A549 (cell line): ENCODE data around the gene ITFG1. TPM values are rescaled to one million over a fixed set of nuclear protein-coding genes. Genes with fewer than 3 reads are reported as not detected.

ENCODE experiments used
- ATAC-seq, 2 experiments: fragments of 200-7000 bp in 1 of 2; fragments of >200 bp in 1 of 2; cut with Nextera tagmentation in 1 of 2; cut with Tn5 transposase in 1 of 2; 3 replicates each; pipeline versions ENCODE4 v1.8.0 to v1.9.1; 2018 to 2020; ENCODE audit warnings: mild to moderate bottlenecking in 1 of 2, moderate library complexity in 1 of 2
- CTCF ChIA-PET: fragments of 300-600 bp; sonication (Branson Sonifier 250); formaldehyde crosslinking; extraction: SDS; loops from one replicate; lab custom pipeline; 2021; ENCODE audit warnings: antibody characterized with exemption, inconsistent platforms; lab: Yijun Ruan, JAX
- POLR2A ChIA-PET: fragments of 350-600 bp; formaldehyde crosslinking; extraction: SDS; loops from one replicate; lab custom pipeline; 2021; ENCODE audit warnings: antibody characterized with exemption, inconsistent platforms; lab: Yijun Ruan, JAX
- DNase-seq, 2 experiments: peaks; one replicate each; pipeline versions ENCODE4 v3.0.0 to v3.0.0-alpha.2; 2011 to 2016; ENCODE audit warnings: low read depth in 1 of 2, low spot score in 1 of 2
- FAIRE-seq: peaks from 2 replicates; lab custom pipeline; 2011; peaks lifted over from hg19 to GRCh38; lab: Jason Lieb, UNC
- H3K27ac ChIP-seq, 2 experiments: fragments of >200 bp; sonication (Bioruptor Twin); formaldehyde crosslinking; 3 replicates each; pipeline ENCODE4 v1.5.1; 2016 to 2017
- H3K4me1 ChIP-seq: fragments of >200 bp; sonication (Bioruptor Twin); formaldehyde crosslinking; 3 replicates; pipeline ENCODE4 v1.6.1; 2016
- H3K4me2 ChIP-seq: fragments of >200 bp; sonication (Bioruptor Twin); formaldehyde crosslinking; 3 replicates; pipeline ENCODE4 v1.6.1; 2016
- H3K4me3 ChIP-seq: fragments of >200 bp; sonication (Bioruptor Twin); formaldehyde crosslinking; 3 replicates; pipeline ENCODE4 v1.5.1; 2016
- H3K9me3 ChIP-seq: fragments of >200 bp; sonication (Bioruptor Twin); formaldehyde crosslinking; 3 replicates; pipeline ENCODE4 v1.6.1; 2016
- BHLHE40 ChIP-seq: IDR thresholded peaks from 2 replicates; pipeline ENCODE4 v1.6.1; 2012; ENCODE audit warnings: low read depth, low read length, inconsistent platforms
- CEBPB ChIP-seq, 2 experiments: fragments of >200 bp in 1 of 2; sonication (Bioruptor Twin) in 1 of 2; formaldehyde crosslinking in 1 of 2; IDR thresholded peaks; 2 replicates each; pipeline ENCODE4 v1.6.1; 2012 to 2016
- CTCF ChIP-seq: fragments of >200 bp; sonication (Bioruptor Twin); formaldehyde crosslinking; IDR thresholded peaks from 3 replicates; pipeline ENCODE4 v1.5.1; 2016
- EP300 ChIP-seq, 2 experiments: fragments of >200 bp; sonication (Bioruptor Twin); formaldehyde crosslinking; IDR thresholded peaks; 2 replicates in 1 of 2; 3 replicates in 1 of 2; pipeline ENCODE4 v1.6.1; 2016 to 2017
- FOSB ChIP-seq: fragments of 250-450 bp; sonication (Bioruptor Pico); IDR thresholded peaks from 2 replicates; pipeline ENCODE4 v1.5.0; 2020; ENCODE audit warnings: mild to moderate bottlenecking, moderate library complexity
- FOSL2 ChIP-seq, 2 experiments: fragments of 450-650 bp in 1 of 2; fragments of >200 bp in 1 of 2; sonication (Bioruptor Twin) in 1 of 2; formaldehyde crosslinking; IDR thresholded peaks; 2 replicates each; pipeline versions ENCODE4 v1.5.0 to v1.6.1; 2016 to 2020; ENCODE audit warnings: mild to moderate bottlenecking in 1 of 2, moderate library complexity in 1 of 2
- GATA3 ChIP-seq: IDR thresholded peaks from 2 replicates; pipeline ENCODE4 v1.6.1; 2012; ENCODE audit warnings: borderline replicate concordance
- HES2 ChIP-seq: fragments of >200 bp; sonication (Bioruptor Twin); formaldehyde crosslinking; IDR thresholded peaks from 2 replicates; pipeline ENCODE4 v1.6.1; 2016
- HMGXB4 ChIP-seq: fragments of 250-450 bp; sonication (Bioruptor Pico); IDR thresholded peaks from 2 replicates; pipeline ENCODE4 v1.5.0; 2021; ENCODE audit warnings: mild to moderate bottlenecking, moderate library complexity, borderline replicate concordance
- HOXB13 ChIP-seq: fragments of 250-450 bp; sonication (Bioruptor Pico); IDR thresholded peaks from 2 replicates; pipeline ENCODE4 v1.5.0; 2020; ENCODE audit warnings: low read depth, mild to moderate bottlenecking, moderate library complexity
- JUNB ChIP-seq: fragments of >200 bp; sonication (Bioruptor Twin); formaldehyde crosslinking; IDR thresholded peaks from 2 replicates; pipeline ENCODE4 v1.6.1; 2016
- KDM1A ChIP-seq: fragments of 200-600 bp; sonication (generic); IDR thresholded peaks from 2 replicates; pipeline ENCODE4 v1.6.1; 2016; ENCODE audit warnings: low read depth, mild to moderate bottlenecking
- KDM5A ChIP-seq: fragments of 200-600 bp; sonication (generic); IDR thresholded peaks from 2 replicates; pipeline ENCODE4 v1.6.1; 2016; ENCODE audit warnings: antibody characterized with exemption, mild to moderate bottlenecking
- MYC ChIP-seq: IDR thresholded peaks from 2 replicates; pipeline ENCODE4 v1.6.1; 2012; ENCODE audit warnings: mild to moderate bottlenecking, inconsistent platforms, low read length, improper control_type of control experiment, borderline replicate concordance
- NFE2L2 ChIP-seq: fragments of 150-350 bp; conservative IDR thresholded peaks from 2 replicates; pipeline ENCODE4 v1.6.1; 2014; ENCODE audit warnings: low read length
- NPAS2 ChIP-seq: fragments of 250-450 bp; sonication (Bioruptor Pico); IDR thresholded peaks from 2 replicates; pipeline ENCODE4 v1.8.0; 2022; ENCODE audit warnings: mild to moderate bottlenecking, moderate library complexity, borderline replicate concordance
- PBX3 ChIP-seq: IDR thresholded peaks from 2 replicates; pipeline ENCODE4 v1.6.1; 2012
- POLR2AphosphoS2 ChIP-seq: conservative IDR thresholded peaks from 2 replicates; pipeline ENCODE4 v1.6.1; 2012; ENCODE audit warnings: low read length, improper control_type of control experiment, inconsistent platforms
- RCOR1 ChIP-seq: fragments of 150-350 bp; IDR thresholded peaks from 2 replicates; pipeline ENCODE4 v1.6.1; 2014; ENCODE audit warnings: antibody characterized with exemption, low read length, low read depth
- RFX5 ChIP-seq: fragments of 450-650 bp; IDR thresholded peaks from 2 replicates; pipeline ENCODE4 v1.7.1; 2014; ENCODE audit warnings: antibody characterized with exemption, mild to moderate bottlenecking, moderate library complexity
- SMC3 ChIP-seq: fragments of >200 bp; sonication (Bioruptor Twin); formaldehyde crosslinking; IDR thresholded peaks from 3 replicates; pipeline ENCODE4 v1.6.1; 2018; ENCODE audit warnings: inconsistent platforms
- TFCP2L1 ChIP-seq: fragments of 250-450 bp; sonication (Bioruptor Pico); IDR thresholded peaks from 2 replicates; pipeline ENCODE4 v1.5.0; 2021; ENCODE audit warnings: mild to moderate bottlenecking
- ZC3H11A ChIP-seq: fragments of 450-650 bp; IDR thresholded peaks from 2 replicates; pipeline ENCODE4 v1.6.1; 2014; ENCODE audit warnings: antibody characterized with exemption, mild to moderate bottlenecking
- ZFP36 ChIP-seq: fragments of 450-650 bp; IDR thresholded peaks from 2 replicates; pipeline ENCODE4 v1.6.1; 2014; ENCODE audit warnings: borderline replicate concordance; ENCODE audit not compliant: partially characterized antibody
- WGBS: methylation state at CpG from one replicate; pipeline ENCODE4 v1.1.6; 2017; ENCODE audit errors: missing lambda C conversion rate; 5-methylcytosine and 5-hydroxymethylcytosine counted together
- polyA plus RNA-seq, 4 experiments: library from polyadenylated mRNA; depleted of rRNA in 3 of 4; stranded (reverse); fragments of >200 nt; fragmentation: RNase III in 1 of 4; extraction: RNeasy Plus Mini Kit Qiagen cat#74134 plus additional on column Dnase treatment in 1 of 4; gene quantifications; 2 replicates in 3 of 4; 3 replicates in 1 of 4; pipeline ENCODE4 v1.2.3, GENCODE V29; 2011 to 2017
- TF ChIP-seq, protein P1 (sequence below): IDR thresholded peaks from 2 replicates; pipeline ENCODE4 v1.6.1; 2012
- TF ChIP-seq, protein P2 (sequence below): IDR thresholded peaks from 2 replicates; pipeline ENCODE4 v1.6.1; 2012; ENCODE audit warnings: low read depth, borderline replicate concordance

ITFG1 gene
- polyA plus RNA-seq, 2 of the 4 experiments (the other 2 are of a cell fraction) = 32.9 to 112 TPM

DNA sequence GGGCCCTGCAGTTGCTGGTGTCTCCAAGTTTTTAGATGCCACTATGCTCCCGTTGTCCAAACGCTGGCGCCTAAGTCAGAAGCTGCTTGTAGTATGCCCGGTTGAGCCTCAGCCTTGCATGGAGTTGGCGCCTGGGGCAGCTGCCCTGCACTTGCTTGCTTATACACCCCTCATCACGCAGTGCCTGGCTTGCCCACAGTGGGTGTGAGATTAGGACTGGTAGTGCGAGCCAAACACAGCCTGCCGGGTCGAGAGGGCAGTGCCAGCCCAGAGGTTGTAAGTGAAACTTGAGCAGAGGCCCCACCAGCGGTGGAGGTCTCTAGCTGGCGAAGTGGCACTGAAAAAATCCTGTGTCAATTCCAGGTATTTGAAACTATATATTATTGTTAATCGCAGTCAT lies 90.3 kb downstream of the ITFG1 start:
- Histone ChIP-seq H3K9me3 (no peaks in the 10 kb centered on the region), H3K27ac (no peak overlapping the region), H3K4me3 (no peak overlapping the region), H3K4me1 (no peaks in the 10 kb centered on the region), H3K4me2 (no peak overlapping the region)
- POLR2A ChIA-PET = no interaction called here
- FAIRE-seq (no peak), DNase-seq (no peak), ATAC-seq (no peak)
- TF ChIP-seq HOXB13 (no peak), BHLHE40 (no peak), CTCF (no peak), NPAS2 (CRISPR knock-in tag) (no peak), POLR2AphosphoS2 (no peak), KDM1A (no peak), SMC3 (no peak), CEBPB (IDR thresholded peaks at IDR 0.05) (no peak), ZC3H11A (no peak), RCOR1 (no peak), NFE2L2 (no peak), PBX3 (no peak), ZFP36 (no peak)
- TF ChIP-seq, protein P1, sequence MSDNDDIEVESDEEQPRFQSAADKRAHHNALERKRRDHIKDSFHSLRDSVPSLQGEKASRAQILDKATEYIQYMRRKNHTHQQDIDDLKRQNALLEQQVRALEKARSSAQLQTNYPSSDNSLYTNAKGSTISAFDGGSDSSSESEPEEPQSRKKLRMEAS = no peak
- CTCF ChIA-PET = no interaction called here
- WGBS = 95% methylated on average over 12 of the region's 12 CpGs

GRCh38 chr16:47366228-47366627 lies 94.6 kb downstream of the ITFG1 start:
- Histone ChIP-seq H3K4me1 (no peaks in the 10 kb centered on the region), H3K9me3 (no peaks in the 10 kb centered on the region), H3K4me3 (no peak overlapping the region), H3K27ac (no peak overlapping the region), H3K4me2 (no peak overlapping the region)
- DNase-seq (no peak), ATAC-seq (no peak), FAIRE-seq (no peak)
- WGBS = 89% methylated on average over 2 of the region's 2 CpGs
- TF ChIP-seq, protein P2, sequence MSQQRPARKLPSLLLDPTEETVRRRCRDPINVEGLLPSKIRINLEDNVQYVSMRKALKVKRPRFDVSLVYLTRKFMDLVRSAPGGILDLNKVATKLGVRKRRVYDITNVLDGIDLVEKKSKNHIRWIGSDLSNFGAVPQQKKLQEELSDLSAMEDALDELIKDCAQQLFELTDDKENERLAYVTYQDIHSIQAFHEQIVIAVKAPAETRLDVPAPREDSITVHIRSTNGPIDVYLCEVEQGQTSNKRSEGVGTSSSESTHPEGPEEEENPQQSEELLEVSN = no peak
- TF ChIP-seq KDM1A (no peak), JUNB (no peak), HOXB13 (no peak), GATA3 (no peak), ZFP36 (no peak), MYC (no peak), RFX5 (no peak), FOSL2 (IDR thresholded peaks at IDR 0.05) (no peak), FOSL2 (CRISPR knock-in tag; IDR thresholded peaks at IDR 0.05) (no peak), CEBPB (IDR thresholded peaks at IDR 0.05) (no peak), SMC3 (no peak), EP300 (IDR thresholded peaks at IDR 0.05) (no peak), HMGXB4 (CRISPR knock-in tag) (no peak), TFCP2L1 (no peak), ZC3H11A (no peak), NPAS2 (CRISPR knock-in tag) (no peak), KDM5A (no peak), HES2 (no peak), FOSB (CRISPR knock-in tag) (no peak), PBX3 (no peak)
- CTCF ChIA-PET = no interaction called here
- POLR2A ChIA-PET = no interaction called here
